Measurements from ENCODE around the gene R3HDM4.
A peak's percentile ranks its signal among the peaks of the same experiment; 100 is the strongest.

The R3HDM4 gene

GRCh38 chr19:899336-900042 is 13.5 kb downstream of the R3HDM4 start:
- no peaks in the 10 kb centered on the region for H3K79me2 ChIP-seq (ENCODE audit: control insufficient read depth, insufficient read depth, low read length, poor library complexity)
- no CpG with 5 or more reads among the region's 32 CpGs for WGBS (ENCODE audit: extremely low coverage, insufficient coverage, insufficient read length)

GRCh38 chr19:898663-899062 is 14.4 kb downstream of the R3HDM4 start:
- no peak overlapping the region for H4K12ac ChIP-seq (ENCODE audit: low read depth, low read length)
- H3K23ac ChIP-seq (ENCODE audit: low read length): no peak overlapping the region
- H3K4ac ChIP-seq (ENCODE audit: low read depth, low read length): no peak overlapping the region
- H3K14ac ChIP-seq (ENCODE audit: low read length): no peak overlapping the region
- no peaks in the 10 kb centered on the region for H3K79me2 ChIP-seq (ENCODE audit: control insufficient read depth, insufficient read depth, low read length, poor library complexity)
- no peaks in the 10 kb centered on the region for H3K79me1 ChIP-seq (ENCODE audit: low read length)
- no peak overlapping the region for H2AK5ac ChIP-seq (ENCODE audit: low read length)
- H3K36me3 ChIP-seq (ENCODE audit: control insufficient read depth in 1 of 2, insufficient read depth in 2 of 2, low read length in 2 of 2): peaks cover 35 to 43% of the 10 kb centered on the region in 2 experiments
- peaks cover 3% of the 10 kb centered on the region for H3K9me3 ChIP-seq (ENCODE audit: insufficient read depth, low read depth, low read length)
- no peak overlapping the region for H3K4me2 ChIP-seq (ENCODE audit: low read length)
- H3K4me3 ChIP-seq (ENCODE audit: low read depth, low read length): no peak overlapping the region
- no peak overlapping the region for H2AFZ ChIP-seq (ENCODE audit: insufficient read depth, low read length, poor library complexity)
- no peak overlapping the region for H2BK120ac ChIP-seq (ENCODE audit: insufficient read depth, low read length, poor library complexity)
- H3K27ac ChIP-seq (ENCODE audit: low read depth, low read length): no peak overlapping the region
- no peaks in the 10 kb centered on the region for H3K27me3 ChIP-seq (ENCODE audit: insufficient read depth, low read length)
- H3K4me1 ChIP-seq (ENCODE audit: control insufficient read depth in 1 of 2, insufficient read depth in 2 of 2, low read length in 2 of 2): peaks cover 4 to 5% of the 10 kb centered on the region in 2 experiments
- H3K9ac ChIP-seq (ENCODE audit: low read length): no peak overlapping the region
- no peak overlapping the region for H4K8ac ChIP-seq (ENCODE audit: low read depth, low read length)
- no peak overlapping the region for H2BK12ac ChIP-seq (ENCODE audit: low read length)
- H4K91ac ChIP-seq (ENCODE audit: low read depth, low read length): no peak overlapping the region
- DNase-seq: peak in 1 of 2 donors; percentile 38
- no peak overlapping the region for H2BK5ac ChIP-seq (ENCODE audit: low read depth, low read length, poor library complexity)
- WGBS (ENCODE audit: extremely low coverage, insufficient coverage, insufficient read length): no CpG with 5 or more reads among the region's 20 CpGs
- no peak overlapping the region for H3K18ac ChIP-seq (ENCODE audit: low read length)

More at GRCh38 chr19:899336-900042, 13.5 kb downstream of the R3HDM4 start:
- H3K79me1 ChIP-seq (ENCODE audit: low read length): no peaks in the 10 kb centered on the region
- no peak overlapping the region for H3K9ac ChIP-seq (ENCODE audit: low read length)
- H3K27me3 ChIP-seq (ENCODE audit: insufficient read depth, low read length): no peaks in the 10 kb centered on the region
- peaks cover 35 to 43% of the 10 kb centered on the region in 2 experiments for H3K36me3 ChIP-seq (ENCODE audit: control insufficient read depth in 1 of 2, insufficient read depth in 2 of 2, low read length in 2 of 2)
- DNase-seq: no peak
- no peak overlapping the region for H2AFZ ChIP-seq (ENCODE audit: insufficient read depth, low read length, poor library complexity)
- H3K9me3 ChIP-seq (ENCODE audit: insufficient read depth, low read depth, low read length): peaks cover 3% of the 10 kb centered on the region
- no peak overlapping the region for H2BK5ac ChIP-seq (ENCODE audit: low read depth, low read length, poor library complexity)
- no peak overlapping the region for H3K18ac ChIP-seq (ENCODE audit: low read length)
- H2BK120ac ChIP-seq (ENCODE audit: insufficient read depth, low read length, poor library complexity): no peak overlapping the region
- no peak overlapping the region for H2AK5ac ChIP-seq (ENCODE audit: low read length)
- no peak overlapping the region for H3K23ac ChIP-seq (ENCODE audit: low read length)
- H3K4me3 ChIP-seq (ENCODE audit: low read depth, low read length): no peak overlapping the region
- no peak overlapping the region for H2BK12ac ChIP-seq (ENCODE audit: low read length)
- no peak overlapping the region for H3K4me2 ChIP-seq (ENCODE audit: low read length)
- no peak overlapping the region for H3K4ac ChIP-seq (ENCODE audit: low read depth, low read length)
- no peak overlapping the region for H4K12ac ChIP-seq (ENCODE audit: low read depth, low read length)
- peaks cover 4 to 5% of the 10 kb centered on the region in 2 experiments for H3K4me1 ChIP-seq (ENCODE audit: control insufficient read depth in 1 of 2, insufficient read depth in 2 of 2, low read length in 2 of 2)
- no peak overlapping the region for H4K8ac ChIP-seq (ENCODE audit: low read depth, low read length)
- no peak overlapping the region for H3K27ac ChIP-seq (ENCODE audit: low read depth, low read length)
- no peak overlapping the region for H4K91ac ChIP-seq (ENCODE audit: low read depth, low read length)
- H3K14ac ChIP-seq (ENCODE audit: low read length): no peak overlapping the region

GRCh38 chr19:897442-898039 is 15.5 kb downstream of the R3HDM4 start:
- Histone ChIP-seq H3K9me3 (ENCODE audit: insufficient read depth, low read depth, low read length) (peaks cover 3% of the 10 kb centered on the region), H4K91ac (ENCODE audit: low read depth, low read length) (no peak overlapping the region), H3K79me1 (ENCODE audit: low read length) (peaks cover 5% of the 10 kb centered on the region), H2AK5ac (ENCODE audit: low read length) (no peak overlapping the region), H3K4ac (ENCODE audit: low read depth, low read length) (no peak overlapping the region), H3K79me2 (ENCODE audit: control insufficient read depth, insufficient read depth, low read length, poor library complexity) (peaks cover 2% of the 10 kb centered on the region), H3K27ac (ENCODE audit: low read depth, low read length) (no peak overlapping the region), H2AFZ (ENCODE audit: insufficient read depth, low read length, poor library complexity) (no peak overlapping the region), H3K14ac (ENCODE audit: low read length) (no peak overlapping the region), H3K9ac (ENCODE audit: low read length) (no peak overlapping the region), H2BK12ac (ENCODE audit: low read length) (no peak overlapping the region), H3K4me1 (ENCODE audit: control insufficient read depth in 1 of 2, insufficient read depth in 2 of 2, low read length in 2 of 2) (peaks cover 4 to 5% of the 10 kb centered on the region in 2 experiments), H3K23ac (ENCODE audit: low read length) (no peak overlapping the region), H3K4me2 (ENCODE audit: low read length) (no peak overlapping the region), H4K8ac (ENCODE audit: low read depth, low read length) (no peak overlapping the region), H3K36me3 (ENCODE audit: control insufficient read depth in 1 of 2, insufficient read depth in 2 of 2, low read length in 2 of 2) (peaks cover 35 to 39% of the 10 kb centered on the region in 2 experiments), H3K27me3 (ENCODE audit: insufficient read depth, low read length) (no peaks in the 10 kb centered on the region), H3K18ac (ENCODE audit: low read length) (no peak overlapping the region), H3K4me3 (ENCODE audit: low read depth, low read length) (no peak overlapping the region), H2BK5ac (ENCODE audit: low read depth, low read length, poor library complexity) (no peak overlapping the region), H2BK120ac (ENCODE audit: insufficient read depth, low read length, poor library complexity) (no peak overlapping the region), H4K12ac (ENCODE audit: low read depth, low read length) (no peak overlapping the region)
- WGBS (ENCODE audit: extremely low coverage, insufficient coverage, insufficient read length): no CpG with 5 or more reads among the region's 26 CpGs
- peak; percentile 80 to 83 for DNase-seq

- H3K36me3 ChIP-seq (ENCODE audit: control insufficient read depth in 1 of 2, insufficient read depth in 2 of 2, low read length in 2 of 2): peaks cover 34 to 39% of the 10 kb centered on the region in 2 experiments
- H3K27me3 ChIP-seq (ENCODE audit: insufficient read depth, low read length): no peaks in the 10 kb centered on the region
- H2BK5ac ChIP-seq (ENCODE audit: low read depth, low read length, poor library complexity): no peak overlapping the region
- no peak overlapping the region for H3K18ac ChIP-seq (ENCODE audit: low read length)
- H3K4ac ChIP-seq (ENCODE audit: low read depth, low read length): no peak overlapping the region
- H4K8ac ChIP-seq (ENCODE audit: low read depth, low read length): no peak overlapping the region
- no peak overlapping the region for H3K4me2 ChIP-seq (ENCODE audit: low read length)
- H2AFZ ChIP-seq (ENCODE audit: insufficient read depth, low read length, poor library complexity): no peak overlapping the region
- H3K4me3 ChIP-seq (ENCODE audit: low read depth, low read length): no peak overlapping the region
- no peak overlapping the region for H3K14ac ChIP-seq (ENCODE audit: low read length)
- WGBS (ENCODE audit: extremely low coverage, insufficient coverage, insufficient read length): no CpG with 5 or more reads among the region's 11 CpGs
- no peak overlapping the region for H2BK12ac ChIP-seq (ENCODE audit: low read length)
- no peak for DNase-seq
- H3K9me3 ChIP-seq (ENCODE audit: insufficient read depth, low read depth, low read length): peaks cover 3% of the 10 kb centered on the region
- no peak overlapping the region for H2BK120ac ChIP-seq (ENCODE audit: insufficient read depth, low read length, poor library complexity)
- H3K79me2 ChIP-seq (ENCODE audit: control insufficient read depth, insufficient read depth, low read length, poor library complexity): peaks cover 4% of the 10 kb centered on the region
- no peak overlapping the region for H3K9ac ChIP-seq (ENCODE audit: low read length)
- no peak overlapping the region for H3K23ac ChIP-seq (ENCODE audit: low read length)
- peaks cover 5 to 7% of the 10 kb centered on the region in 2 experiments for H3K4me1 ChIP-seq (ENCODE audit: control insufficient read depth in 1 of 2, insufficient read depth in 2 of 2, low read length in 2 of 2)
- no peak overlapping the region for H3K27ac ChIP-seq (ENCODE audit: low read depth, low read length)
- no peak overlapping the region for H4K91ac ChIP-seq (ENCODE audit: low read depth, low read length)
- H2AK5ac ChIP-seq (ENCODE audit: low read length): no peak overlapping the region
- peaks cover 10% of the 10 kb centered on the region for H3K79me1 ChIP-seq (ENCODE audit: low read length)
- H4K12ac ChIP-seq (ENCODE audit: low read depth, low read length): no peak overlapping the region
Measured at GRCh38 chr19:896999-897398, 16.0 kb downstream of the R3HDM4 start.
